CD4-positive, alpha-beta memory T cell (primary cell): ENCODE results near the gene CBX5. TPM values are rescaled to one million over a fixed set of nuclear protein-coding genes. Genes with fewer than 3 reads are reported as not detected.

Experiments used
- CTCF ChIA-PET: fragments of 350-600 bp; sonication (Branson Sonifier 250); formaldehyde crosslinking; loops from one replicate; lab custom pipeline; 2021; ENCODE audit warnings: inconsistent platforms; ENCODE audit not compliant: partially characterized antibody; lab: Charles Lee
- POLR2A ChIA-PET: fragments of 350-600 bp; sonication (Branson Sonifier 250); formaldehyde crosslinking; loops from one replicate; lab custom pipeline; 2021; ENCODE audit not compliant: partially characterized antibody; lab: Charles Lee
- DNase-seq, 5 donors: peaks; one replicate each; pipeline versions ENCODE4 v3.0.0 to v3.0.0-alpha.2; 2020 to 2022; ENCODE audit warnings: mixed read lengths in 1 of 5
- H3K27ac ChIP-seq: one replicate; pipeline ENCODE4 v1.7.0; 2013; ENCODE audit warnings: low read depth, low read length
- H3K27me3 ChIP-seq: 2 replicates; pipeline ENCODE4 v1.7.0; 2013; ENCODE audit warnings: mild to moderate bottlenecking, low read length, moderate library complexity; ENCODE audit not compliant: insufficient read depth
- H3K36me3 ChIP-seq: 2 replicates; pipeline ENCODE4 v1.7.0; 2013; ENCODE audit warnings: mild to moderate bottlenecking, low read length, moderate library complexity; ENCODE audit not compliant: insufficient read depth
- H3K4me1 ChIP-seq: 2 replicates; pipeline ENCODE4 v1.7.0; 2013; ENCODE audit warnings: mild to moderate bottlenecking, low read length, moderate library complexity; ENCODE audit not compliant: insufficient read depth
- H3K4me3 ChIP-seq, 2 donors: one replicate each; pipeline ENCODE4 v1.7.0; 2013; ENCODE audit warnings: low read length in 2 of 2, mild to moderate bottlenecking in 1 of 2
- H3K9me3 ChIP-seq, 2 donors: one replicate each; pipeline ENCODE4 v1.7.0; 2013; ENCODE audit warnings: low read length in 2 of 2, control low read depth in 1 of 2; ENCODE audit not compliant: control insufficient read depth in 1 of 2
- H3K27ac Mint-ChIP-seq, 7 donors: one replicate each; pipeline ENCODE4 v1.8.0; 2020 to 2021; ENCODE audit warnings: mixed read lengths in 7 of 7, mild to moderate bottlenecking in 6 of 7, inconsistent platforms in 3 of 7, moderate library complexity in 3 of 7
- H3K27me3 Mint-ChIP-seq, 2 donors: one replicate each; pipeline ENCODE4 v1.8.0; 2020 to 2021; ENCODE audit warnings: mixed read lengths in 2 of 2
- H3K36me3 Mint-ChIP-seq, 2 donors: one replicate each; pipeline ENCODE4 v1.8.0; 2020 to 2021; ENCODE audit warnings: mixed read lengths in 2 of 2, inconsistent platforms in 1 of 2, mild to moderate bottlenecking in 1 of 2
- H3K4me1 Mint-ChIP-seq, 4 donors: one replicate each; pipeline ENCODE4 v1.8.0; 2020 to 2021; ENCODE audit warnings: mixed read lengths in 4 of 4, mild to moderate bottlenecking in 1 of 4
- H3K4me3 Mint-ChIP-seq, 8 donors: one replicate each; pipeline ENCODE4 v1.8.0; 2020 to 2021; ENCODE audit warnings: mixed read lengths in 8 of 8, mild to moderate bottlenecking in 7 of 8, moderate library complexity in 6 of 8, inconsistent platforms in 3 of 8
- H3K9me3 Mint-ChIP-seq, 8 donors: one replicate each; pipeline ENCODE4 v1.8.0; 2020 to 2021; ENCODE audit warnings: mixed read lengths in 8 of 8, mild to moderate bottlenecking in 5 of 8, inconsistent platforms in 3 of 8, moderate library complexity in 1 of 8
- intact Hi-C: fragments of 100-400 bp; cut with micrococcal nuclease; formaldehyde crosslinking; loops from one replicate; pipeline ENCODE4 v1.15.1; 2023
- polyA plus RNA-seq, 2 donors: library from polyadenylated mRNA; unstranded; fragments of 300-500 nt; fragmentation: Illumina TruSeq; gene quantifications; one replicate each; pipeline ENCODE4 v1.2.3, GENCODE V29; 2021
- total RNA-seq, 2 experiments: library from RNA; stranded (reverse); gene quantifications; one replicate each; pipeline ENCODE4 v1.2.3, GENCODE V29; 2021

CBX5 gene
- total and polyA plus RNA-seq, 4 experiments from 2014 or later: 13.3 to 76.3 (median 45.1) TPM

- H3K4me3 Mint-ChIP-seq: no peak overlapping the region
- Histone ChIP-seq H3K4me3 (no peak overlapping the region), H3K27me3 (no peaks in the 10 kb centered on the region), H3K9me3 (no peaks in the 10 kb centered on the region), H3K36me3 (no peaks in the 10 kb centered on the region), H3K27ac (no peak overlapping the region), H3K4me1 (peaks cover 11% of the 10 kb centered on the region)
- CTCF ChIA-PET: interaction anchor here (0.7 to 1.8 kb wide), 3 partner anchors 19 to 98 kb away, joined by 4 to 5 read pairs (median 5); no protein-coding TSS in a partner anchor
- intact Hi-C loops: no loop called here
- POLR2A ChIA-PET: interaction anchor here (1.4 to 1.5 kb wide), 2 partner anchors 10 to 16 kb away, joined by 3 to 5 read pairs; partner anchors contain the start of genes CBX5 and HNRNPA1
- no peaks in the 10 kb centered on the region for H3K27me3 Mint-ChIP-seq
- no peak for DNase-seq
- no peaks in the 10 kb centered on the region for H3K9me3 Mint-ChIP-seq
- H3K4me1 Mint-ChIP-seq: peaks cover 16 to 34% (median 25%) of the 10 kb centered on the region in 4 donors
- peaks cover 13 to 15% of the 10 kb centered on the region in 2 donors for H3K36me3 Mint-ChIP-seq
- H3K27ac Mint-ChIP-seq: peak overlapping the region in 5 of 7 donors; percentile 7 to 70 (median 42)
These were observed 9.6 kb downstream of the CBX5 start for GRCh38 chr12:54270345-54270744.

- no peaks in the 10 kb centered on the region for H3K27me3 Mint-ChIP-seq
- intact Hi-C loops: no loop called here
- H3K4me3 Mint-ChIP-seq: no peak overlapping the region
- H3K9me3 ChIP-seq: no peaks in the 10 kb centered on the region
- no peaks in the 10 kb centered on the region for H3K36me3 ChIP-seq
- ChIA-PET POLR2A (no interaction called here), CTCF (interaction anchor here (1.4 to 6.4 kb wide), 2 partner anchors 15 to 25 kb away, joined by 4 to 51 read pairs; no protein-coding TSS in a partner anchor)
- no peak overlapping the region for H3K4me3 ChIP-seq
- H3K9me3 Mint-ChIP-seq: no peaks in the 10 kb centered on the region
- peaks cover 8 to 18% (median 10%) of the 10 kb centered on the region in 4 donors for H3K4me1 Mint-ChIP-seq
- H3K36me3 Mint-ChIP-seq: peaks cover 0 to 1% of the 10 kb centered on the region in 2 donors
- DNase-seq: no peak
- H3K27me3 ChIP-seq: no peaks in the 10 kb centered on the region
- H3K27ac ChIP-seq: no peak overlapping the region
- peak overlapping the region in 1 of 7 donors; percentile 36 for H3K27ac Mint-ChIP-seq
- H3K4me1 ChIP-seq: peaks cover 2% of the 10 kb centered on the region
These were observed 13.1 kb downstream of the CBX5 start for GRCh38 chr12:54266852-54267251.

- Histone ChIP-seq H3K9me3 (no peaks in the 10 kb centered on the region), H3K27ac (no peak overlapping the region), H3K27me3 (no peaks in the 10 kb centered on the region), H3K4me1 (no peaks in the 10 kb centered on the region), H3K36me3 (no peaks in the 10 kb centered on the region), H3K4me3 (no peak overlapping the region)
- Mint-ChIP-seq H3K9me3 (no peaks in the 10 kb centered on the region), H3K4me3 (no peak overlapping the region), H3K4me1 (peaks cover 5 to 19% (median 9%) of the 10 kb centered on the region in 4 donors), H3K27ac (peak overlapping the region in 2 of 7 donors; percentile 5 to 19), H3K36me3 (peaks cover 0 to 1% of the 10 kb centered on the region in 2 donors), H3K27me3 (no peaks in the 10 kb centered on the region)
- intact Hi-C loops: no loop called here
- POLR2A ChIA-PET: interaction anchor here (1.5 kb wide), 1 partner anchor 15 kb away, joined by 11 read pairs; the partner anchor contains the start of genes CBX5 and HNRNPA1
- no peak for DNase-seq
- CTCF ChIA-PET: interaction anchor here (0.5 to 6.4 kb wide), 9 partner anchors 9 to 114 kb away, joined by 3 to 51 read pairs (median 4); partner anchors contain the start of gene COPZ1
These were observed 14.5 kb downstream of the CBX5 start for GRCh38 chr12:54265364-54265812.

GRCh38 chr12:54262403-54262925, 17.5 kb downstream of the CBX5 start:
- H3K27ac ChIP-seq: no peak overlapping the region
- Mint-ChIP-seq H3K27me3 (no peaks in the 10 kb centered on the region), H3K9me3 (no peaks in the 10 kb centered on the region), H3K27ac (no peak overlapping the region), H3K36me3 (peaks cover 2 to 4% of the 10 kb centered on the region in 2 donors), H3K4me3 (no peak overlapping the region), H3K4me1 (peaks cover 8 to 26% (median 16%) of the 10 kb centered on the region in 4 donors)
- CTCF ChIA-PET: interaction anchor here (2.9 to 6.4 kb wide), 2 partner anchors 11 to 62 kb away, joined by 8 to 51 read pairs; partner anchors contain the start of gene COPZ1
- DNase-seq: no peak
- peaks cover 22% of the 10 kb centered on the region for H3K4me1 ChIP-seq
- intact Hi-C loops: no loop called here
- H3K4me3 ChIP-seq: no peak overlapping the region
- H3K9me3 ChIP-seq: no peaks in the 10 kb centered on the region
- no peaks in the 10 kb centered on the region for H3K27me3 ChIP-seq
- POLR2A ChIA-PET: interaction anchor here (0.8 kb wide), 1 partner anchor 24 kb away, joined by 3 read pairs; no protein-coding TSS in a partner anchor
- H3K36me3 ChIP-seq: peaks cover 3% of the 10 kb centered on the region

- no peaks in the 10 kb centered on the region for H3K9me3 Mint-ChIP-seq
- POLR2A ChIA-PET: no interaction called here
- H3K36me3 Mint-ChIP-seq: peaks cover 7 to 8% of the 10 kb centered on the region in 2 donors
- Histone ChIP-seq H3K4me1 (peaks cover 22% of the 10 kb centered on the region), H3K4me3 (no peak overlapping the region), H3K36me3 (peaks cover 9% of the 10 kb centered on the region), H3K9me3 (no peaks in the 10 kb centered on the region), H3K27me3 (no peaks in the 10 kb centered on the region), H3K27ac (no peak overlapping the region)
- no peaks in the 10 kb centered on the region for H3K27me3 Mint-ChIP-seq
- CTCF ChIA-PET: interaction anchor here (2.9 kb wide), 1 partner anchor 63 kb away, joined by 8 read pairs; the partner anchor contains the start of gene COPZ1
- no peak overlapping the region for H3K27ac Mint-ChIP-seq
- H3K4me1 Mint-ChIP-seq: peaks cover 8 to 26% (median 16%) of the 10 kb centered on the region in 4 donors
- no peak for DNase-seq
- no peak overlapping the region for H3K4me3 Mint-ChIP-seq
- intact Hi-C loops: no loop called here
These were observed 18.0 kb downstream of the CBX5 start for GRCh38 chr12:54261815-54262402.

- no peak overlapping the region for H3K27ac ChIP-seq
- H3K27ac Mint-ChIP-seq: peak overlapping the region in 4 of 7 donors; percentile 28 to 57 (median 46)
- H3K27me3 ChIP-seq: no peaks in the 10 kb centered on the region
- DNase-seq: peak in 4 of 5 donors; percentile 17 to 53 (median 40)
- no peaks in the 10 kb centered on the region for H3K9me3 ChIP-seq
- no peaks in the 10 kb centered on the region for H3K27me3 Mint-ChIP-seq
- ChIA-PET CTCF (interaction anchor here (0.8 to 1.8 kb wide), 5 partner anchors 33 to 120 kb away, joined by 3 to 5 read pairs (median 4); no protein-coding TSS in a partner anchor), POLR2A (interaction anchor here (0.6 to 2.2 kb wide), 3 partner anchors 15 to 22 kb away, joined by 3 to 13 read pairs (median 4); partner anchors contain the start of genes CBX5 and HNRNPA1)
- no peak overlapping the region for H3K4me3 ChIP-seq
- peaks cover 22% of the 10 kb centered on the region for H3K4me1 ChIP-seq
- no peaks in the 10 kb centered on the region for H3K9me3 Mint-ChIP-seq
- intact Hi-C loops: loop anchor here (5.0 kb wide), 1 partner anchor 33 kb away; no protein-coding TSS in a partner anchor
- peak overlapping the region in 1 of 8 donors; percentile 51 for H3K4me3 Mint-ChIP-seq
- H3K36me3 Mint-ChIP-seq: peaks cover 21 to 25% of the 10 kb centered on the region in 2 donors
- H3K4me1 Mint-ChIP-seq: peaks cover 11 to 26% (median 16%) of the 10 kb centered on the region in 4 donors
- peaks cover 19% of the 10 kb centered on the region for H3K36me3 ChIP-seq
These were observed 20.5 kb downstream of the CBX5 start for GRCh38 chr12:54259194-54260011.
